GM18508 (cell line): ENCODE data around the gene SIK1.
"Not testable (repeated sequence)": the region's sequence is repeated elsewhere in the genome, so short reads cannot be mapped to it uniquely, and the experiment has no call there.

ENCODE experiments used
- ATAC-seq: cut with Tn5 transposase; IDR thresholded peaks from one replicate; pipeline ENCODE4 v1.9.1; 2021; ENCODE audit warnings: moderate number of reproducible peaks; ENCODE audit not compliant: insufficient read depth, unreplicated experiment

The SIK1 gene

GRCh38 chr21:43440835-43441727 lies 14.2 kb upstream of the SIK1 start:
- not testable (repeated sequence) for ATAC-seq

GRCh38 chr21:43439316-43440075 lies 12.6 kb upstream of the SIK1 start:
- ATAC-seq = not testable (repeated sequence)

GRCh38 chr21:43436272-43436671 lies 9.3 kb upstream of the SIK1 start:
- not testable (repeated sequence) for ATAC-seq

DNA sequence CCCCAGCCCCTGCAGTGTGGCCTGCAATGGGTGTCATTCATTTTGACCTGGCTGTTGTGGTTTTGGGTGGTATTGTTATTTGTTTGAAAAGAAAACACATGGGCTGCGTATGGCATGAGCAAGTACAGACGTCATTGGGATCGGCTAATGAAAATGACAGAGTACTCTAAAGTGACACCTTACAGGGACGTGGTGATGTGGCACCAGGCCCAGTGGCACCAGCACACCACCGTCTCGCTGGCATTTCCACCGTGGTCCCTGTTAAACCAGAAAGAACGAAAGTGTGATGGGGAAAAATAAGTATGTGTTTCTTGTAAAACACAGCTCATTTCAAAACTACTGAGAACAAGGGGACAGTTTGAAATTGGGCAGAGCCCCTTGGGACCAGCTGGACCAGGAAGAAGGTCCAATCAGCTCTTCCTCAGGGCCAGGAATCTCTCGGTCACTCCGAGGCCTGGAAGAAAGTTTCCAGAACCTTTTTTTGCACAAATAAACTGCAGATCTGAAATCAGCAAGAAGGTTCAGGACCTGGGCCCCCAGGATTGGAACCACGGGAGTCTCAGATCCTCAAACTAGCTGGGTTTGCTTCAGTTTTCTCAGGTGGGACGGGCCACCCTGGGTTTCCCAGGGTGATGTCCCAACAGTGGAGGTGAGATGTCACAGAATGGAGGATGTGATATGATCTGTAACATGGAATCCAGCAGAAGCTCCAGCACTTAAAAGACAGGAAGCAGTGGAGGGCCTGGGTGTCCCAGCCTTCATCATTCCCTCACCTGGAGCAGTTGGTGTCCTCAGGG lies 6.6 kb upstream of the SIK1 start:
- ATAC-seq = not testable (repeated sequence)

DNA sequence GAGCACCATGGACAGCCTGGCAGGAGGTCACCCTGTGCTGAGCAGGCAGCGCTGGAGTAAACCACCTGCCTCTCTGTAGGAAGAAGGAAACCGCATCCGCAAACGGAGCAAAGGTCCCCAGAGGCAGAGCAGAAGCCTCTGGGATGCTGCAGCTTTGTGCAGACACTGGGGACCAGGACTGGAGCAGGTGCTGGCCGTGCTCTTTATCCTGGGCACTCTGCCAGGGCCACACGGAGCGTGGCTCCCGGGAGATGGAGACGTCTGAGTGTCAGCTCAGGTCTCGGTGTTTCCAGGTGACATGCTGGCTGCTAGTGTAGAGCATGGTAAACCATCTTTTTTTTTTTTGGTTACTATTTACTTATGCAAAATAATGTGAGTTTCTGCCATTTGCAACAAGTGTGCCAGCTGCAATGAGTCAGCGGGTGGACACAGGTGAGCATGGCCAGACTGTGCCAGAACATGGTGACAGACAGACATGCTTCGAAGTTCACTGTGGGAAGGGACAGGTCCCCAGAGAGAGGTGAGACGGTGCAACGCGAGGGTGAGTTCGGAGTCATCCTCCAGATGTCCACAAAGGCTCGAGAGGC lies 4.0 kb upstream of the SIK1 start:
- peak; percentile 40 for ATAC-seq

DNA sequence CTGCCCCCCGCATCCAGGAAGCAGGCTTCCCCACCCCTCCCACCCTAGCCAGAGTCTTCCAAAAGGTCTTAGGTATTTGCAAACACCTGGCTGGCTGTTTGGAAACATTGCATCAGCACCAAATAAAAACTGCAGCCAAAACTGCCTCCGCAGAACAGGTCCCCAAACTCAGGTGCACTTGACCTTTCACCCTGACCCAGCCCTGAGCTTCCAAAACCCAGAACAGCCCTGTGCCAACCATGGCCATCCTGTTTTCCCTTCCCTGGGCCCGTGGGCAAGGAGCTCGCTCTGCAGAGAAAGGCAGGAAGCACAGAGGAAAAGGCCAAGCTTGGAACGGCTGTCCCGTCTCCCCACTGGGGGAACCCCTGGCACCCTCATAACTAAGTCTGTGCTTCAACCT lies 2.0 kb upstream of the SIK1 start:
- ATAC-seq = not testable (repeated sequence)

DNA sequence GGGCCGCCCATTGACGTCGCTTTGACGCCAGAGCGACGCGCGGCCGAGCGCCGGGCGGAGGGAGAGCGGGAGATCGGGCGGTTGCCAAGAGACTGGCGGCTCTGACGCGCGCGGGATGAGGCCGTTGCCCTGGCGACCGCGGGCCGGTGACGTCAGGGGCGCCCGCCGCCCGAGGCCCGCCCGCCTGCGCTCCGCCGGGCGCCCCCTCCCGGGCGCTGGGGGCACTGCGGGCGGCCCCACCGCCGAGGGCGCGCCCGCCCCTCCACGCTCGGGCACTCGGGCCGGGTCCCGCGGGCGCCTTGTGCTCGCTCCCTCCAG lies 270 bp upstream of the SIK1 start:
- not testable (repeated sequence) for ATAC-seq

DNA sequence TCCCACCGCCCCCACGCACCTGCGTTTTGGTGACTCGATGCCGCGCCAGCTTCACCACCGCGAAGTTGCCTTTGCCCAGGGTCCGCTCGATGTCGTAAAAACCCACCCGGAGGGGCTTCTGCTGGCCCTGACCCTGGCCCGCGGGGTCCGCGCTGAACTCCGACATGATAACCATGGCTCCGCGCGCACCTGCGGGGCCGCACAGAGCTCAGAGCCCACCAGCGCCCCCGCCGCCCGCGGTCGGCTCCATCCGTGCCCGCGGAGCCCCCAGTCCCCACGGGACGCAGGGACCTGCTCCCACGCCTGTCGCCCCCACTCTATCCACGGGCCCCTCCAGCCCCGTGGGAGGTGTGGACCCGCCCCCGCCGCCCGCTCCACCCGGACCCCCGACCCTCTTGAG lies 927 bp downstream of the SIK1 start:
- ATAC-seq = not testable (repeated sequence)

DNA sequence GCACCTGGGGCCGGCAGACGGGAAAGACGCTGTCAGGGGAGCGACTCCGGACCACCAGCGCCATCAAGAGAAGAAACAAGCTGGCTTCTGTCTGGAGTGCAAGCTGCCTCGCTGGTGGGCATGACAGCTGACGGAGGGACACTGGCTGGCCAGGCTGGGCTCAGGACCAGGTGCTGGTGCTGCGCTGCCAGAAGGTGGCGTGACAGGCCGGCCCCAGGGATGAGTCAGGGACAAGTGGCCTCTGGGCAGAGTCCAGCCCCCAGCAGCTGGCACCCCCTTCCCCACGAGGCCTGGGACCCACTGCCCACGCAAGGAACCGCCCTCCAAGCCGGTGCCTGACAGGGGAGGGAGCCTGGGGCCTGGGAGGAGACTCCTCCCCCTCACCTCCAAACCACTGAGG lies 7.5 kb downstream of the SIK1 start:
- not testable (repeated sequence) for ATAC-seq

DNA sequence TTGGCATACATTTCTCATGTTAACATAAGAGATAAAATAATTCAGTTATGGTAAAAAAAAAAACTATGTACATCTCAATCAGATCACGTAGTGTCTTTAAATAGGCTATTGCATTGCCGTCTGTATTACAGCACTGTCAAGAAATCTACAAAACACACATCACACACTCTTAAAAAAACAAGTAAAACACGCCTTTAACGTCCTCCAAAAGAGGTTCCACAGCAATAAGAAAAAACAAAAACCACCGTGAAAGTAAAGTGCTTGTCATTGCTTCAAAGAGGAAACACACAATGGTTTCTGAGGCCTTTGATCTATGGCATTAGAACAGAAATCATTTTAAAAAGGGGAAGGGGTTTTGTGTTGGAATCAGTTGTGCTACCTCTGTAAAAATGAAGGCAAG lies 12.4 kb downstream of the SIK1 start:
- not testable (repeated sequence) for ATAC-seq

DNA sequence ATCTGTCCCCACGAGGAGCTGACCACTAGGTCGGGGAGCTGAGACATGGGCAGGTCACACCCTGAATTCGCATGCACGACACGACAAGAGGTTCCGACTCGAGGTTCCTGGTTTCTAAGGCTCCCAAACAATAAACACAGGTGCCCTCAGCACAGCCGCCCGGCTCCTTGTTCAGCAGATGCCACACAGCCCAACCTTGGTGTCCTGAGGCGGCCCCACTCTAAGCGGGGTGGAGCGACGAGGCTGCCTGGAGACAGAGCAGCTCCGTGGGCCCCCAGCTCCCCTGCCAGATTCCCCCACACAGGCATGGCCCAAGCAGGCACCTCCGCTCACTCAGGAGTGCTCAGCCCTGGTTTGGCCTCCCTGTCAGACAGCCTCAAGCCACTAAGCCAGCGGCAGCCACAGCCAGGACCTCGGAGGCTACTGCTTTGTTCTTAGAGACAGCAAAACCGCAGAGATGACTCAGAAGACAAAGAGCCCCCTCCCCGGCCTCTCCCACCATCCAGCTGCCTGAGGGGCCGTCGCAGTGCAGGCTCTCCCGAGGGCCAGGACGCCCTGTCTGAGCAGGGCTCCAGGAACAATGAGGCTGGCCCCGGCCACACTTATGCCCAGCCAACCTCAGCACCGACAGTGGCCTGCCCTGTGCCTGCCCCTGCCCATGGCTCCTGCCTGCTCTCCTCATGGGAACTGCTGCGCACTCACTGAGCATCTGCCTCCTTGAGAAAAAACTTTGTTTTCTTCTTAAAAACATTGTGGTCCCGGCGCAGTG lies 14.7 kb downstream of the SIK1 start:
- not testable (repeated sequence) for ATAC-seq

DNA sequence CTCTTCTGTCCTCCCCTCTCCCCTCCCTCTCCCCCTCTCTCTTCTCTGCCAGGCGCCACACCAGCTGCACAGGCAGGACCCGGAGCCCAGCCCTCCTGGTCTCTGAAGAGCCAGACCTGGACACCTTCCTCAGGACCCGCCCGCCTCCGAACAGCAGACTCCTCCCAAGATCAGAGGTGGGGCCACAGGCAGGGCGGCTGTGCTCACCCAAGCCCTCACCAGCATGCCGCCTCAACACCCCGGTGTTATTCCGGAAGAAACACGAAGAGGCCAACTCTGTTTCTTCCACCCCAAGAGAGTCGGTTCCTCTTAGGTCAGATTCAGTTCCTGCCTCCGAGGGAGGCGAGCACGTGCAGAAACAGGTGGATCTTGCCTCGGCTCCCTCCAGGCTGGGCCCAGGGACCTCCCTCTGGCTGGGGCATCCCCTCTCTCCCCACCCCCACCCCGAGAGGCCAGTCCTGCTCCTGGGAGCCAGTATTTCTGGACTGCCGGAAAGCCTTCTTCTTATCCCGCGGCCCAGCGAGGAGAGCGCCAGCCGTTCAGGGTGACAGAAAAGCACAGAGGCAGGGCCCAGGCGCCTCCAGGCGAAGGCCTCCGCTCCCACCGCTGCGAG lies 16.4 kb downstream of the SIK1 start:
- ATAC-seq = not testable (repeated sequence)

DNA sequence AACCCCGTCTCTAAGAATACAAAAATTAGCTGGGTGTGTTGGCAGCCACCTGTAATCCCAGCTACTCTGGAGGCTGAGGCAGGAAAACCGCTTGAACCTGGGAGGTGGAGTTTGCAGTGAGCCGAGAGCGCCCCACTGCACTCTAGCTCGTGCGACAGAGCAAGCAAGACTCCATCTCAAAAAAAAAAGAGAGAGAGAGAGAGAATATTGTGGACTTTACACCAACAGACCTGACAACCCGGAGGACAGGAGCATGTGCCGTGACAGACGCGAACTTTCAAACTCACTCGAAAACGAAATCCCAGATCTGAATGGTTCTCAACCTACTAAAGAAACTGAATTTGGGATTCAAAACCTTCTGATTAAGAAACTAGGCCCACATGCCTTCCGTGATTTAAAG lies 19.8 kb downstream of the SIK1 start:
- not testable (repeated sequence) for ATAC-seq

- not testable (repeated sequence) for ATAC-seq
Measured at GRCh38 chr21:43404450-43404849, 22.5 kb downstream of the SIK1 start.

GRCh38 chr21:43403651-43404430 lies 23.1 kb downstream of the SIK1 start:
- ATAC-seq = not testable (repeated sequence)

GRCh38 chr21:43401125-43401524 lies 25.8 kb downstream of the SIK1 start:
- ATAC-seq = not testable (repeated sequence)

DNA sequence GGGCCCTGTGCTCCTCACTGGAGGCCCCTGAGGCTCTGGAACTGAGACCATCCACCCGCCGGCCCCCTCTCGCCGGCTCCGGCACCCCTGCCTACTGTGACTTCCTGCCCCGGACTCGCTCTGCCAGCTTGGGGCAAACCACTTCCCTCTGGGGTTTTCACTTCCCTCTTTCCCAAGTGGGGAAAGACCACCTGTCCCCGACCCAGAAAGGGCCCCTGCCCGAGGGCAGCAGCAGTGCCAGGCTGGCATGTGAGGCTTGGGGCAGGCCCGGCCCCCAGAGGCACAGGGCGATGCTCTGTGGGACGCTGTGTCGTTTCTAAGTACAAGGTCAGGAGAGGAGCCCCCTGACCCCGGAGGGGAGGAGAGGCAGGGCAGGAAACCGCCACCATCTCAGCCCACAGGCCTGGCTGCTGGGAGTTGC lies 27.3 kb downstream of the SIK1 start:
- not testable (repeated sequence) for ATAC-seq

GRCh38 chr21:43399136-43399535 lies 27.8 kb downstream of the SIK1 start:
- not testable (repeated sequence) for ATAC-seq
